DMS114 treated with DMSO at 0.1 percent for 48 hours (cell line): Measurements from ENCODE around the gene CT55.
"Not testable (repeated sequence)": the region's sequence is repeated elsewhere in the genome, so short reads cannot be mapped to it uniquely, and the experiment has no call there.

Source experiments
- DNase-seq: peaks from one replicate; lab custom pipeline; 2025; ENCODE audit not compliant: unreplicated experiment; lab: John Stamatoyannopoulos, UW

CT55 gene

GRCh38 chrX:135170877-135171519 lies at the start of gene CT55:
TSS of gene CT55 (minus strand) at chrX:135171398. CDS start at chrX:135171171, 227 bp downstream.
- DNase-seq = no peak

GRCh38 chrX:135213200-135213844 lies 42.1 kb upstream of the CT55 start:
- DNase-seq = no peak

GRCh38 chrX:135206427-135206826 lies 35.2 kb upstream of the CT55 start:
- not testable (repeated sequence) for DNase-seq

GRCh38 chrX:135200297-135200696 lies 29.1 kb upstream of the CT55 start:
- DNase-seq = no peak

- no peak for DNase-seq
Measured at GRCh38 chrX:135194684-135195083, 23.5 kb upstream of the CT55 start.

- DNase-seq = no peak
Measured at GRCh38 chrX:135193740-135194139, 22.5 kb upstream of the CT55 start.

- no peak for DNase-seq
Measured at GRCh38 chrX:135191838-135192237, 20.6 kb upstream of the CT55 start.

- DNase-seq = peak; percentile 13
Measured at GRCh38 chrX:135185795-135186443, 14.7 kb upstream of the CT55 start.

GRCh38 chrX:135178636-135179035 lies 7.4 kb upstream of the CT55 start:
- DNase-seq = no peak

GRCh38 chrX:135170468-135170867 lies 730 bp downstream of the CT55 start:
- no peak for DNase-seq

- not testable (repeated sequence) for DNase-seq
Measured at GRCh38 chrX:135169534-135169933, 1.7 kb downstream of the CT55 start.

- DNase-seq = no peak
Measured at GRCh38 chrX:135168486-135168885, 2.7 kb downstream of the CT55 start.

GRCh38 chrX:135154688-135155087 lies 16.5 kb downstream of the CT55 start:
- DNase-seq = not testable (repeated sequence)

GRCh38 chrX:135126145-135126544 lies 45.1 kb downstream of the CT55 start:
- not testable (repeated sequence) for DNase-seq

GRCh38 chrX:135120056-135120576 lies 51.1 kb downstream of the CT55 start, which contains the start of gene ETDB:
TSS of gene ETDB (minus strand) at chrX:135120526. CDS start at chrX:135119261, 1,265 bp downstream.
- not testable (repeated sequence) for DNase-seq

GRCh38 chrX:135116064-135116463 lies 55.1 kb downstream of the CT55 start:
- not testable (repeated sequence) for DNase-seq

- no peak for DNase-seq
Measured at GRCh38 chrX:135114392-135114791, 56.8 kb downstream of the CT55 start.

- no peak for DNase-seq
Measured at GRCh38 chrX:135112743-135113142, 58.5 kb downstream of the CT55 start.

- DNase-seq = peak; percentile 2
Measured at GRCh38 chrX:135112096-135112729, 59.0 kb downstream of the CT55 start.

GRCh38 chrX:135109554-135109953 lies 61.6 kb downstream of the CT55 start:
- no peak for DNase-seq
